LNCaP clone FGC (cell line): ENCODE measurements around the gene LDLRAD4.

Source experiments
- DNase-seq: peaks from one replicate; pipeline ENCODE4 v3.0.0-alpha.2; 2011; ENCODE audit warnings: low read depth
- H3K4me3 ChIP-seq: 2 replicates; pipeline ENCODE4 v1.5.1; 2011; ENCODE audit warnings: mild to moderate bottlenecking, low read depth, low read length, control low read depth
- CTCF ChIP-seq: IDR thresholded peaks from 2 replicates; pipeline ENCODE4 v1.5.1; 2012; ENCODE audit warnings: mild to moderate bottlenecking; ENCODE audit not compliant: control insufficient read depth, insufficient read depth; ENCODE audit errors: extremely low read depth

The LDLRAD4 gene

GRCh38 chr18:13362051-13362450 lies 143.5 kb downstream of the LDLRAD4 start:
- no peak for DNase-seq
- H3K4me3 ChIP-seq = no peak overlapping the region
- no peak for TF ChIP-seq CTCF

- no peak for TF ChIP-seq CTCF
- no peak overlapping the region for H3K4me3 ChIP-seq
- DNase-seq = no peak
Observed at GRCh38 chr18:13362607-13363006, 144.0 kb downstream of the LDLRAD4 start.

- no peak for TF ChIP-seq CTCF
- H3K4me3 ChIP-seq = no peak overlapping the region
- DNase-seq = no peak
Observed at GRCh38 chr18:13363359-13363758, 144.8 kb downstream of the LDLRAD4 start.

- no peak for DNase-seq
- H3K4me3 ChIP-seq = no peak overlapping the region
- TF ChIP-seq CTCF = no peak
Observed at GRCh38 chr18:13364721-13365205, 146.2 kb downstream of the LDLRAD4 start.

GRCh38 chr18:13366131-13366530 lies 147.6 kb downstream of the LDLRAD4 start:
- DNase-seq = no peak
- no peak overlapping the region for H3K4me3 ChIP-seq
- TF ChIP-seq CTCF = no peak

- DNase-seq = no peak
- no peak overlapping the region for H3K4me3 ChIP-seq
- TF ChIP-seq CTCF = no peak
Observed at GRCh38 chr18:13366541-13366940, 148.0 kb downstream of the LDLRAD4 start.
